AG10803 (cell line): ENCODE results near the gene TERT.

ENCODE experiments used
- DNase-seq: peaks from one replicate; pipeline ENCODE4 v3.0.0; 2010; ENCODE audit warnings: low read depth
- H3K4me3 ChIP-seq: 2 replicates; pipeline ENCODE4 v1.5.1; 2011; ENCODE audit warnings: mild to moderate bottlenecking, low read length, control low read depth
- TF ChIP-seq, protein P1 (sequence below): conservative IDR thresholded peaks from 2 replicates; pipeline ENCODE4 v1.5.1; 2011; ENCODE audit warnings: mild to moderate bottlenecking, low read length, control low read depth, inconsistent platforms

Gene TERT

DNA sequence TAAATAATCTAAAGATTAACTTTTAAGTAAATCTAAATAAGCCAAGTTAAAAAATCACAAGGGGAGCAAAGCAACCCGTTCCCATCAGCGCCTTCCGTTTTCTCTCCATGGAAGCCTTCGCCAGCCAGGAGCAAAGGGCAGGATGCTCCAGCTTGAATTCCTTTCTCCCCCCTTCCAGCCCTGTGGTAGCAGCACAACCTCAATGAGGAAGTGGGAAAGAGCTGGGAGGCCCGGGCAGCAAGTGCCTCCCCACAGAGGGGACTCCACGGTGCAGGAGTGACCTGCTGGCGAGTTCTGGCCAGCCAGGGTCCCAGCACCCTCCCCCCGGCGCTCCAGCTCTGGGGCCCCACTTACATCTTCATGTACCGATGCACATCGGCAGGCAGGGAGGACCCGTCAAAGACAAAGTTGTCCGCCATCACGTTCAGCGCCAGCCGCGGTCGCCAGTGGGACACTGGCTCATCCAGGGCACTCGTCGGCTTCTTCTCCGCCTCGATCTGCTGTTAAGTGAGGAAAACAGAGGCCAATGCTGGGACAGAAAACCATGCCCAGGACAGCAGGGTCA is 43.7 kb upstream of the TERT start:
- no peak overlapping the region for H3K4me3 ChIP-seq
- TF ChIP-seq, protein P1, sequence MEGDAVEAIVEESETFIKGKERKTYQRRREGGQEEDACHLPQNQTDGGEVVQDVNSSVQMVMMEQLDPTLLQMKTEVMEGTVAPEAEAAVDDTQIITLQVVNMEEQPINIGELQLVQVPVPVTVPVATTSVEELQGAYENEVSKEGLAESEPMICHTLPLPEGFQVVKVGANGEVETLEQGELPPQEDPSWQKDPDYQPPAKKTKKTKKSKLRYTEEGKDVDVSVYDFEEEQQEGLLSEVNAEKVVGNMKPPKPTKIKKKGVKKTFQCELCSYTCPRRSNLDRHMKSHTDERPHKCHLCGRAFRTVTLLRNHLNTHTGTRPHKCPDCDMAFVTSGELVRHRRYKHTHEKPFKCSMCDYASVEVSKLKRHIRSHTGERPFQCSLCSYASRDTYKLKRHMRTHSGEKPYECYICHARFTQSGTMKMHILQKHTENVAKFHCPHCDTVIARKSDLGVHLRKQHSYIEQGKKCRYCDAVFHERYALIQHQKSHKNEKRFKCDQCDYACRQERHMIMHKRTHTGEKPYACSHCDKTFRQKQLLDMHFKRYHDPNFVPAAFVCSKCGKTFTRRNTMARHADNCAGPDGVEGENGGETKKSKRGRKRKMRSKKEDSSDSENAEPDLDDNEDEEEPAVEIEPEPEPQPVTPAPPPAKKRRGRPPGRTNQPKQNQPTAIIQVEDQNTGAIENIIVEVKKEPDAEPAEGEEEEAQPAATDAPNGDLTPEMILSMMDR = no peak
- no peak for DNase-seq

DNA sequence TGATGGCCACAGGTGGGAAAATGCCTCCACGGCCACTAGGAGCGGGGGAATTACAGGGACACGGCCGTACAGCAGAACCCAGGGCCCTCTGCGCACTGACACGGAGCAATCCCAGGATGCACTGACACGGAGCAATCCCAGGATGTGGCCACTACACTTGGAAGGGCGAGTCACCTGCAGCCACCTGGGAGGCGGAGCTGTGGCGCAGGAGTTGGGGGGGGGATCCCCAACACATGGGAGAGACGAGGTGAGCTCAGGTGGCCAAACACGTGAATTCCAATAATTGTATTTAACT is 43.3 kb upstream of the TERT start:
- DNase-seq = no peak
- TF ChIP-seq, protein P1 = no peak
- no peak overlapping the region for H3K4me3 ChIP-seq

DNA sequence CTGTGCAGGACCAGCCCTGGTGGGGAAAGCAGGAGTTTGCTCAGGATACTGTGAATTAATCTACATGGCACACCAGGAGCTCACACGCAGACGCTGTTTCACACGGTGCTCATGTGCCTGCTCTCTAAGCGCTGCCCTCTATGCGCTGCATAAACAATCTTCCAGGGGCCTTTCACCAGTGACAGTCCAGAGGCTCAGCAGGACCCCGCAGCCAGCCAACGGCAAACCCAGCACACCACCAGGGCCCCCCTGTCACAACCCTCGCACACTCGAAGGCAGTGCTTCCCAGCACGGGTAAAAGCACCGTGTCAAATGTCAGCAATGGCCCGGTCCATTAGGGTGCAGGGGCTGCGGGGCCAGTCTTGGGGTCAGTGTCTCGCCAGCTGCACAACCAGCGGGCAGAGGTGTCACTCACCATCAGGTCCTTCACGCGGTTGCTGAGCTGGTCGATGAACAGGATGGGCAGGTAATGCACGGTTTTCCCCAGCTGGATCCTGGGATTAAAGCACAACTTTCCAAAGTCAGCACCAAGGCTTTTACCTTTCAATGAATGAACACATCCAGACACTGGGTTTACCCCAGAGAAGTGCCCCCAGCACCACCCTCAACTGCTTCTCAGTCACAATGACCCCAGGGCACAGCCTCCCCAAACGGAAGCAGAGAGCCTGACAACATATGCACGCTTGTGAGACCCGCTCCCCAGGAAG is 42.8 kb upstream of the TERT start:
- TF ChIP-seq, protein P1 = no peak

DNA sequence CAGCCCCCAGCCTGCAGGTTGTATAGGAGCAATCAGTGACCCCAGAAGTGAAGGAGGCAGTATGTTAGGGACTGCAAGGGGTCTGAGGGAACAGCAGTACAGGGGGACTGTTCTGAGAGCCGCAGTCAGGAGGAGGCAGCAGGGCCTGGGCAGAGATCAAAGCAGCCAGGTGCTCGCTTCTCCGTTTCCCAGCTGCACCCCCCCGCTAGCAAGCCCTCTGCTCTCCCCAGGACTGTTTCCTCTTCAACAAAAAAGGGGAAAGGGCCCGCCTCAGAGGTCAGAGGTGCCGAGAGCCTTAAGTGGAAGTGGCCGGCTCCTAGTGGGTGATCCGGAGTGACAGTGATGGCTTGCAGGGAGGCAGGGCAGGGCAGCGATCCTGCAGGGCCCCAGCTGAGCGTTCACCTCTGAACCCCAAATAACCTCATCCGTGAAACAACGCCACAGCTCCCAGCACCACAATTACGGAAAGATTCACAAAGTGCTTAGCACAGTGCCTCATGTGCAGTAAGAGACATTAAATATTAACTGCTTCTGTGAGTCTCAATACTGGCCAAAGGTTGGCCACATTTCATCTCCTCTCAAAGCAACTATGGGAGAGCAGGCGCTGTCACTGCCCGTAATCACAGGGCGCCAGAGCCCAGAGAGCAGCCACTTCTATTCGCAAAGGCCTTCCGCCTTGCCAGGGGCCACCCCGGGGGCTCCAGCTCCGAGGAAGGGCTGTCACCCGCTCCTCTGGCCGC is 42.1 kb upstream of the TERT start:
- TF ChIP-seq, protein P1 = no peak
- no peak overlapping the region for H3K4me3 ChIP-seq
- DNase-seq = no peak

More for the DNA sequence above, 42.8 kb upstream of the TERT start:
- no peak for DNase-seq
- H3K4me3 ChIP-seq = no peak overlapping the region

DNA sequence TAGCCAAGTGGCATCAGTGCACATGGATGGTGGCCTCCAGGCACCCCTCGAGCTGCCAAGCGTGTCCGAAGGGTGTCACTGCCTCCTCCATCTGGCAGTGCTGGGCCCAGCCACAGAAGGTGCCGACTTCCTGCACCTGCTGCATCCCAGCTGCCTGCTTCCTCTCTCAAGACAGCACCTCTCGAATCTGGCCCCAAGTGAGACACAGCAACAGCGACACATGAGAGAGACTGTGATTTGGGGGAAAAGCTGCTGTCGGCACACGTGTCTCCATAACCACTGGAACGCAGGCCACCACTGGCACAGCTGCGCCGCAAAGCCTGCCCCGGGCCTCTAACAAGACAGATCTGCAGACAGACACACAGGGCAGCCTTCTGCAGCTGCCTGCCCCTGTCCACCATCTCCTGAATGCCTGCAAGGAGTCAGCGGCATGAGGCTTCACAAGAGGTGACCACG is 41.3 kb upstream of the TERT start:
- no peak for DNase-seq
- H3K4me3 ChIP-seq = no peak overlapping the region
- TF ChIP-seq, protein P1 = no peak

DNA sequence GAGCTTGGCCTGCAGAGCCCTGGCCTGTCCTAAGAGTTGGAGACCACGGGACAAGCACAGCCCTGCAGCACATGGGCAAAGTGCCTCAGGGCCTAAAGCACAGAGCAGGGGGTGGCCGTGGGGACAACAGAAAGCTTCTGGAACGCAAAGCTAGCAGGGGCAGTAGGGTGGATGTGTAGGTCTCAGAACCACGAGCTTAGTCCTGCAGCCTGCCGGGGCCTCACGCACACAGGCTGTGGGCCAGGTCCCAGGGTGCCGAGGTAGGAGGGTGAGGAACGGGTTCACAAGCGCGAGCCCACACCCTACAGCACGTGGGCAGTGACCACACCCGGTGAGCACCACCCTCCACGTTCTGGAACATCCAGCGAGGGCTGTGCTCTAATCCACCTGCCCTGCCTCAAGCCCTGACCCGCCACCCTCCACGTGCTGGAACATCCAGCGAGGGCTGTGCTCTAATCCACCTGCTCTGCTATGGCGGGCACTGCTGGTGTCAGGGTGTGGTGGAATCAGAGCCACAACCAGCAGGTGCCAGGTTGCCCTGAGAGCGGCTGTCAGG is 40.8 kb upstream of the TERT start:
- no peak overlapping the region for H3K4me3 ChIP-seq
- no peak for DNase-seq
- TF ChIP-seq, protein P1 = no peak
